K562 (cell line): ENCODE results near the gene PCK2. TPM values are rescaled to one million over a fixed set of nuclear protein-coding genes. Genes with fewer than 3 reads are reported as not detected.

Source experiments
- ATF6 ChIP-seq: sonication (generic); formaldehyde crosslinking; IDR thresholded peaks from 2 replicates; pipeline ENCODE4 v1.4.0; 2020; ENCODE audit warnings: mild to moderate bottlenecking, missing genetic modification reagents
- CEBPB ChIP-seq: fragments of 450-650 bp; IDR thresholded peaks from 2 replicates; pipeline ENCODE4 v1.6.1; 2016; ENCODE audit warnings: missing genetic modification characterization, missing compliant biosample characterization
- E2F5 ChIP-seq: sonication (generic); formaldehyde crosslinking; IDR thresholded peaks from 2 replicates; pipeline ENCODE4 v1.8.0; 2022; ENCODE audit warnings: mild to moderate bottlenecking, missing genetic modification reagents
- ESRRB ChIP-seq: fragments of 250-450 bp; sonication (Bioruptor Pico); IDR thresholded peaks from 2 replicates; pipeline ENCODE4 v1.5.0; 2020; ENCODE audit warnings: mild to moderate bottlenecking, moderate library complexity, borderline replicate concordance
- GTF2E2 ChIP-seq: fragments of 200-800 bp; sonication (Bioruptor generic); IDR thresholded peaks from 2 replicates; pipeline ENCODE4 v1.6.1; 2016; ENCODE audit warnings: missing genetic modification characterization, missing compliant biosample characterization
- HDAC1 ChIP-seq, 2 experiments: fragments of 450-650 bp; IDR thresholded peaks; 2 replicates each; pipeline ENCODE4 v1.6.1; 2016 to 2017; ENCODE audit warnings: inconsistent platforms in 1 of 2, mild to moderate bottlenecking in 1 of 2, moderate library complexity in 1 of 2
- HMGN3 ChIP-seq: IDR thresholded peaks from 2 replicates; pipeline ENCODE4 v1.6.1; 2011; ENCODE audit warnings: borderline replicate concordance, low read depth, mild to moderate bottlenecking, mixed read lengths, low read length; ENCODE audit not compliant: insufficient read length; ENCODE audit errors: extremely low read depth
- MCM7 ChIP-seq, 2 experiments: fragments of 450-650 bp; IDR thresholded peaks; 2 replicates each; pipeline ENCODE4 v1.6.1; 2016 to 2018
- PBX2 ChIP-seq, 2 experiments: IDR thresholded peaks in 1 of 2; conservative IDR thresholded peaks in 1 of 2; 2 replicates each; pipeline ENCODE4 v1.6.1; 2016; ENCODE audit warnings: low read depth in 2 of 2, mild to moderate bottlenecking in 1 of 2, missing compliant biosample characterization in 1 of 2, missing genetic modification characterization in 1 of 2, moderate library complexity in 1 of 2
- POLR2AphosphoS5 ChIP-seq: IDR thresholded peaks from 2 replicates; pipeline ENCODE4 v1.6.1; 2011; ENCODE audit warnings: mild to moderate bottlenecking, low read depth, low read length, moderate library complexity; ENCODE audit not compliant: control insufficient read depth, insufficient read depth
- RBFOX2 ChIP-seq: fragments of 200-400 bp; formaldehyde crosslinking; IDR thresholded peaks from 2 replicates; pipeline ENCODE4 v1.6.1; 2017; ENCODE audit warnings: low read depth, mild to moderate bottlenecking, low read length, moderate library complexity
- RBM17 ChIP-seq: fragments of 200-400 bp; formaldehyde crosslinking; IDR thresholded peaks from 2 replicates; pipeline ENCODE4 v1.6.1; 2017; ENCODE audit warnings: low read depth, mild to moderate bottlenecking, low read length, borderline replicate concordance
- YBX1 ChIP-seq: fragments of 450-650 bp; IDR thresholded peaks from 2 replicates; pipeline ENCODE4 v1.7.1; 2016; ENCODE audit warnings: mild to moderate bottlenecking
- ZHX1 ChIP-seq: fragments of 150-350 bp; conservative IDR thresholded peaks from 2 replicates; pipeline ENCODE4 v1.6.1; 2014; ENCODE audit warnings: low read length
- ZNF133 ChIP-seq: fragments of 250-450 bp; sonication (Bioruptor Pico); IDR thresholded peaks from 2 replicates; pipeline ENCODE4 v1.4.0; 2020; ENCODE audit warnings: mild to moderate bottlenecking
- ZNF316 ChIP-seq: fragments of 450-650 bp; IDR thresholded peaks from 2 replicates; pipeline ENCODE4 v1.6.1; 2016
- ZNF347 ChIP-seq: fragments of 450-650 bp; formaldehyde crosslinking; IDR thresholded peaks from 2 replicates; pipeline ENCODE4 v1.4.0; 2020; ENCODE audit warnings: low read depth, mild to moderate bottlenecking, moderate library complexity
- ZNF79 ChIP-seq: fragments of 250-450 bp; sonication (Bioruptor Pico); IDR thresholded peaks from 2 replicates; pipeline ENCODE4 v1.4.0; 2020; ENCODE audit warnings: low read depth, mild to moderate bottlenecking, moderate library complexity
- polyA plus RNA-seq, 8 experiments: library from polyadenylated mRNA; depleted of rRNA in 4 of 8; stranded (reverse) in 5 of 8; unstranded in 3 of 8; fragments of >200 nt; fragmentation: Nextera tagmentation in 2 of 8; fragmentation: Illumina TruSeq in 1 of 8; extraction: Ambion mirVana in 2 of 8; extraction: Trizol in 1 of 8; gene quantifications; 2 replicates each; pipeline versions ENCODE4 v1.2.1 to v1.2.3, GENCODE V29; 2011 to 2014; ENCODE audit warnings: inconsistent platforms in 1 of 8, missing spikeins in 1 of 8
- total RNA-seq, 7 experiments: library from RNA; depleted of rRNA in 6 of 7; stranded (reverse); fragments of >200 nt in 6 of 7; fragmentation: Illumina TruSeq in 2 of 7; extraction: Trizol in 2 of 7; gene quantifications; 2 replicates each; pipeline versions ENCODE4 v1.2.1 to v1.2.3, GENCODE V29; 2011 to 2021; ENCODE audit warnings: low replicate concordance in 1 of 7

PCK2 gene
- total and polyA plus RNA-seq, 9 of the 15 experiments (the other 6 are each of a cell fraction or from before 2014, with no cell fraction given): 3.3 to 60.9 (median 30.4) TPM

- TF ChIP-seq HMGN3 (peak; percentile 45), ZHX1 (no peak), YBX1 (no peak), GTF2E2 (tag) (no peak), PBX2 (CRISPR knock-in tag; IDR thresholded peaks at IDR 0.05; ENCODE audit: low read depth) (peak; percentile 91), PBX2 (tag; conservative IDR thresholded peaks at IDR 0.05; ENCODE audit: low read depth) (peak; percentile 96), RBM17 (no peak), MCM7 (IDR thresholded peaks at IDR 0.05) (no peak), ESRRB (CRISPR knock-in tag) (no peak), CEBPB (tag) (peak; percentile 72), ZNF79 (no peak), RBFOX2 (peak; percentile 69), E2F5 (CRISPR knock-in tag) (no peak), ZNF316 (no peak), HDAC1 (IDR thresholded peaks at IDR 0.05) (peak in 1 of 2 experiments; percentile 98; a peak in 2 of 4 replicates), ATF6 (CRISPR knock-in tag) (0 out of 2 replicates have a peak, but pooled peaks have one; percentile 6), ZNF133 (CRISPR knock-in tag) (no peak), POLR2AphosphoS5 (no peak; the same call in none of the 2 replicates), ZNF347 (CRISPR knock-in tag) (no peak)
Measured at GRCh38 chr14:24114532-24115421, 20.7 kb downstream of the PCK2 start, which contains the start of the genes DCAF11 and NRL (continued).
